GM19238 (cell line): ENCODE data around the gene TCF7L1.

Source experiments
- DNase-seq: peaks from one replicate; pipeline ENCODE4 v3.0.0; 2011; ENCODE audit warnings: low spot score; ENCODE audit not compliant: insufficient read length

Gene TCF7L1

DNA sequence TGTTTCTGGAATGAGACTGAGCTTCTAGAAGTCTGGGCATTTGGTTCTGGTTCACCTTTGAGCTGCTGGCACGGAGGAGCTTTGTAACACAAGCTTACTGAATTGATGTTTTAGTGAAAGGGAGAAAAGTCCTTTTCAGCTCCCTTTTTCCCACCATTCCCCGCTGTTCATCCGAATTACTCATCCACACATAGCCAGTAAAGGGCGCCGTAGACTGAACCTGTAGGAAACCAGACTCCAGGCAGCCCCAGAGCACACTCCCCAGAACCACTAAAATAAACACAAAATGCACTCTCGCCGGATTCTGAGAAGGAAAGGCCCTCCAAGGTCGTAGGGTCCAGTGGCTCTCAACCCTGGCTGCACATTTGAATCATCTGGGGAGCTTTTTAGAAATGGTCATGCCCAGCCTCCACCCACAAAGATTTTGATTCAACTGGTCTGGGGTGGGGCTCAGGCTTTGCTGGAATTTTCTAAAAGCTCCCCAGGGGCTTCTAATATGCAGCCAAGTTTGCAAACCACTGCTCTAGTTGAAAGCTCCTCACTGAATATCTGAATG, 29.6 kb downstream of the TCF7L1 start:
- DNase-seq: no peak

DNA sequence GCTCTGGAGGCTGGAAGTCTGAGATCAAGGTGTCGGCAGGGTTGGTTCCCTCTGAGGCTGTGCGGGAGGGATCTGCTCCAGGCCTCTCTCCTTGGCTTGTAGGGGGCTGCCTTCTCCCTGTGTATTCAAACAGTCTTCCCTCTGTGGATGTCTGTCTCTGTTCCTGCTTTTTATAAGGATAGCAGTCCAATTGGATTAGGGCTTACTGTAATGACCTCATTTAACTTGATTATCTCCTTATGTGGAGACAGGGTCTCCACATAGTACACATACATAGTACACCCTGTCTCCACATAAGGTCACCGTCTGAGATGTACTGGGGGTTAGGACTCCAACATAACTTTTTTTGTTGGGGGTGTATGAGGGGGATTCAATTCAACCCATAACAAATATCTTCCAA, 30.5 kb downstream of the TCF7L1 start:
- no peak for DNase-seq

DNA sequence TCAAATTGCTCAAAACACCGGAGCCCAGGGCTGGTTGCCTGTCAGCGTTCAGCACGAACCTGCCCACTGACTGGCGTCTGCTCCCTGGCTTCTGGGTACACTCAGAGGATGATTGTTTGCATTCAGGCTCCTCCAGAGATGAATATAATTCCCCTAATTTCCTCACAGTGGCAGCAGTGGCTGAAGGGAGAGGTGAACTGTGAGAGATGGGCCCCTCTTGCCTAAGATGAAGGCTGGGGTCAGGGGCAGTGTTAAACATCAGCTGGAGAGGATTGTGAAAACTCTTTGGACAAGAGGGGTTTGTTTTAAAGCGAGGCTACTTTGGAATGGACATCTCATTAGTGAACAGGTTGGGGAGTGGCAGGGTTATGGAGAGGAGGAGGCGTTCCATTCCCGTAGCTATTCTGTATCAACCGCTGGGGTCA, 31.0 kb downstream of the TCF7L1 start:
- no peak for DNase-seq

DNA sequence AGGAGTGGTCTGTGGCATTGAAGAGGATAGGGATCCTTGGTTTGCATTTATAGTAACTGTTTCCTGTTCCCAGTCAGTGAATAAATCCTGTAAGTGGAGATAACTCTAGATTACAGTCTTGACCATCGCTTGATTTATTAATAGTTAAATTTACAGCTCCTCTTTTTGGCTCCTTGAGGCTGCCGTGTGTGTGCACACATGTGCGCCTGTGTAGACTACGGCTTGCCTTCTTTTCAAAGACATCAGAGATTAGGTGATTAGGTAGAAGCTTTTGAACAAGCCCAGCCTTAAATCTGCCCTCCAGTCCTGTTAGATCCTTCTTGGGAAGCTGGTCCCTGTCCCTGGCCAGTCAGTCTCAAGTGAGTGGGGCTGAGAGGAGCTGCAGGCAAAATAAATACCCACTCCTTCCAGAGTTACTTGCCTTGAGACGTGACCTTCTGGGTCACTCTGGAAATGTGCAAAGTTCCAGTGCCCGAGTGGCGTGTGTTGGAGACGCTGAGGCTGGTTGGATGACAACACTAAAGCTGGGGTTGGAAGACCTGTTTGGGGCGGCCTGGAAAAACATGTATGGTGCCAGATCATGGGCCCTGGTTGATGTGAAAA, 32.0 kb downstream of the TCF7L1 start:
- DNase-seq: no peak

DNA sequence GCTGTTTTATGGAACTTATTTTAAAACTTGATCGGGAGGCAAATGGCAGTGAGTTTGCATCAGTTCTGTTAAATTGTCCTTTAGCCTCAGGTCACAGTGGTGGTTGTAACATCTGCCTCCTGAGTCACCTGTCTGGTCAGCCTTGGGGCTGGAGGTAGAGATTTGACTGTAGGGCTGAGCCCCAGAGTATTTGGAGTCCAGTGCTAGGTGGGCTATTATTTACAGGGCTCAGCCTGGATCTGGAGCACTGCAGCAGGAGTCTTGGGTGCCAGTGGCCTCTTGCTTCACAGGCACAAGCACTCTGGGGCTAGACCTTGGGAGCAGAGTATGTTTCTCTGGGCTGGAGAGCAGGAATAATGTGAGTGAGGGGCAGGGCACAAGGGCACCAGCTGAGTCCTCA, 32.8 kb downstream of the TCF7L1 start:
- no peak for DNase-seq

DNA sequence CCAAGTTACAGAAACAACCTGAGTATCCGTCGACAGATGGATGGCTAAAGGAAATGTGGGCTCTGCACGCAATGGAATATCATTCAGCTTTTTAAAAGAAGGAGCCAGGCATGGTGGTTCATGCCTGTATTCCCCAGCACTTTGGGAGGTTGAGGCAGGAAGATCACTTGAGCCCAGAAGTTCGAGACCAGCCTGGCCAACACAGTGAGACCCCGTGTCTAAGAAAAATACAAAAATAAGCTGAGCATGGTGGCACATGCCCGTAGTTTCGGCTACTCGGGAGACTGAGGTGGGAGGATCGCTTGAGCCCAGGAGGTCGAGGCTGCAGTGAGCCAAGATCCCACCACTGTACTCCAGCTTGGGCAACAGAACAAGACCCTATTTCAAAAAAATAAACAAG, 34.3 kb downstream of the TCF7L1 start:
- DNase-seq: no peak

DNA sequence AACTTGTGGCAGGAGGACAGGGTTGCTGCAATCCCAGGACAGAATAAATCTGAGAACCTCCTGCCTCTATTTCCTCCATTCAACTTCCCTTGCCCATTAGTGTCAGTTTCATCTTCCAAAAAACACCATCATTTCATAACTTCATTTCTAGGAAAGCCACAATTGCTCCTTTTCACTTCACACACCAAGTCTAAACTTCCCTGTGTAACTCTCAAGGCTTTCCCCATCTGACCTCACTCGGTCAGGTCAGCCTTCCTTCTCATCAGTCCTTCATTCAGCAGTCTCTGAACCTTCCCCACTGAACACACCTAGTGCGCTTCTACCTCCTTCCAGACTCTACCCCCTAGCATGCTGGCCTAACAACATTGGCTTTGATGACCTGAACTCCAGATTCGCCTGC, 35.8 kb downstream of the TCF7L1 start:
- DNase-seq: no peak

DNA sequence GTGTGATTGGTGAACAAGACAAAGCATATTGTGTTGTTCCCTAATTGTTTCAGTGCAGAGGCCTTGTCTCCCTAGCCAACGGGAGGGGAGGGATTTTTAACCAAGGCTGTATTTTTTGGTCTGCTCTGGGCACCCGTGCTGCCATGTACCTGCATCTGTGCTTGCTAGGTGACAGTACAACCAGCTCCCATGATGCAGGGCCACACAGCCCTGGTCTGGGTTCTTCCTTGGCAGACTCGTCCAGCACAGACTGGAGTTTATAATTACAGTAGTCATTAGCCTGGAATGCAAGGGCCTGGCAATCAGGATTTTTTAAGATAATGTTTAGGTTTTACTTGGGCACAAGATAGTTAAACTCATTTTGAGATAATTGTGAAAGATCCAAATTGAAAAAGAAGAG, 36.4 kb downstream of the TCF7L1 start:
- no peak for DNase-seq

DNA sequence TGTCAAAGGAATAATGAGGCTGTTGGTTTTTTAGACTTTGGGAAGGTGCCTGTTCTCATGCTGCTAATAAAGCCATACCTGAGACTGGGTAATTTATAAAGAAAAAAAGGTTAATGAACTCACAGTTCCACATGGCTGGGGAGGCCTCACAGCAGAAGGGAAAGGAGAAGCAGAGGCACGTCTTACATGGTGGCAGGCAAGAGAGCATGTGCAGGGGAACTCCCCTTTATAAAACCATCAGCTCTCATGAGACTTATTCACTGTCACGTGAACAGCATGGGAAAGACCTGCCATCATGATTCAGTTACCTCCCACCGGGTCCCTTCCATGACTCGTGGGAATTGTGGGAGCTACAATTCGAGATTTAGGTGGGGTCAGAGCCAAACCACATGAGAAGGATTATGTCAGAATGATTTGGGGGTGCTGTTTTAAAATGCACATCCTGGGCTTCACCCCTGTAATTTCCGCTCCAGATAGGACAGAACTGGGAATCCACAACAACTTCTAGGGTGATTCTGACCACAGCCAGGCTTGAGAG, 37.8 kb downstream of the TCF7L1 start:
- DNase-seq: no peak

DNA sequence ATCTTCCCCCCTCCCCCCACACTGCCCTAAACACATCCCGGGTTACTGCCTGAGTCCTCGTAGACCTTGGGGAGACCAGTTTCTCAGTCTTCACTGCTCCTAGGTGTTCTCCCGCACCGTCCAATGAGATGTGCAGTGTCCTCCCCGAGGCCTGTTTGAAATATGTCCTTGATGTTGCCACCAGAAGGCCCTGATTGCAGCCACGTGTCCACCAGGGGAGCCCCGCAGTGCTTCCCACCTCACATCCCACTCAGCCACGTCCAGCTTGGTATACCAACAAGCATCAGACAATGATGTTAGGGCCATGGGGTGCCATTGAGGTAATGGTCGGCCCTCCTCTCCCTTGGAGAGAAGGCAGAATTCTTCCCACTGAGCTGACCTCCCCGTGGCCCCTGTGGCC, 38.7 kb downstream of the TCF7L1 start:
- DNase-seq: no peak

DNA sequence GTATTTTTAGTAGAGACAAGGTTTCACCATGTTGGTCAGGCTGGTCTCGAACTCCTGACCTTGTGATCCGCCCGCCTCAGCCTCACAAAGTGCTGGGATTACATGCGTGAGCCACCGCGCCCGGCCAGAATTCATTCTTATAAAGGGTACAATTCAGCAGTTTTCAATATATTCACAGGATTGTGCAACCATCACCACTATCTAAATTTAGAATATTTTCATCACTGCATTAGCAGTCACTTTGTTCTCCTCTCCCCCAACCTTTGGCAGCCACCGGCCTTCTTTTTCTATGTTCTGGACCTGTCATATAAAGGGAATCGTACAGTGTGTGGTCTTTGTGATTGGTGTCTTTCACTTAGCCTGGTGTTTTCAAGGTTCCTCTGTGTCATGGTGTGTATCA, 40.7 kb downstream of the TCF7L1 start:
- DNase-seq: no peak

DNA sequence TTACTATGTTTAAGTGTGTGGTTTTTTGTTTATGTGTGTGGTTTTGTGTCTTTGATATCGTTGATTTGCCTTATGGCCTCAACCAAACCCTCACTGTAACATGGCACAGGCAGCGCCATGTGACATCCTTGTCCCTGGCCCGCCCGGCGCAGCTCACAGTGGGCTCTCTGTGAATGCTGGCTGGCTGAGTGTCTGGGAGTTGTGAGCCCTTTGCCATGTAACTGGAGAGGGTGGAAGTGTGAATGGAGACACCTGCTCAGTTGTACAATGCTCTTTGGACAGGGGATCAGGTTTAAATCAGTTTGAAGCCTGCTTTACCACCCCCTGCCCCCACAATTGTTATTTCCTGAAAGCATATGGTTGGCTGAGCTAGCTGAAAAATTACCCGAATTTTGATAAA, 41.8 kb downstream of the TCF7L1 start:
- no peak for DNase-seq

DNA sequence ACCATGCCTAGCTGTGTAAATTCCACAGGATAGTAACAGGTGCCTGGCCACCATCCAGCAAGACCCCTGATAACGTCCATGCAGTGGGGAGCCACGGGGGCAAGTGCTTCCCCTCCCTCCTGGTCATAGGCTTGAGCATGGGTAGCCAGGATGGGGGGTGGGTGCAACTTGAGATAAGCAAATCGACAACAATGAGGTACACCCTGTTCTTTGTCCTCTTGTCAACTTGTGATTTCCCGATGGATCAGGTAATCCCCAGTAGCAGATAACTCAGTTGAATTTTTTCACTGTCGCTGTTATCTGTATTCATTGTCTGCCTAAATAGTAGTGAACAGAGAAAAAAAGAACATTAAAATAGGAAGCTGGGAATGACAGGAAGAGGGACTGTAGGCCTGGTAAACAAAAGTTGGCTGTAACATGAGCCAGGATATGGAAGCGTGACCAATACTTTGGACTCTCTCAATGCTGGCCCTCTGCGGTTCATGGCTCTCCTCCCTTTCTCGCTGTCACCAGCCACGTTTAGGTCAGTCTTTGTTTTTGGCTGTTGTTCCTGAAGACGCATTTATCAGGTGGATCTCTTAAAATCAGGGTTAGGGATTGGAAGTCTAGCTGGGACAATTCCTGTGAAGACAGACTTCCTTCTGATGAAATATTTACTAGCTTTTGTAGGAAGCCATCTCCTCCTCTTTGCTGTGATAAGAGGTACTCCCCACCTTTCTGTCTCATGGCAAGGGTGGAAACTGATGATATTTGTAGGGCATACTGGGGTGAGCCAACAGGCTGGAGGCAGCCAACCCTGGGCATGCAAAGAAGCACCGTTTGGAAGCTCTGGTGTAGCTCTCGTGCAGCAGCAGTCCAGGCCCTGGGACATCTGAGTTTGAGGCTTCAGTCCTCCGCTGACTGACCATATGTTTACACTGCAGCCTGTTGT, 42.4 kb downstream of the TCF7L1 start:
- DNase-seq: no peak

DNA sequence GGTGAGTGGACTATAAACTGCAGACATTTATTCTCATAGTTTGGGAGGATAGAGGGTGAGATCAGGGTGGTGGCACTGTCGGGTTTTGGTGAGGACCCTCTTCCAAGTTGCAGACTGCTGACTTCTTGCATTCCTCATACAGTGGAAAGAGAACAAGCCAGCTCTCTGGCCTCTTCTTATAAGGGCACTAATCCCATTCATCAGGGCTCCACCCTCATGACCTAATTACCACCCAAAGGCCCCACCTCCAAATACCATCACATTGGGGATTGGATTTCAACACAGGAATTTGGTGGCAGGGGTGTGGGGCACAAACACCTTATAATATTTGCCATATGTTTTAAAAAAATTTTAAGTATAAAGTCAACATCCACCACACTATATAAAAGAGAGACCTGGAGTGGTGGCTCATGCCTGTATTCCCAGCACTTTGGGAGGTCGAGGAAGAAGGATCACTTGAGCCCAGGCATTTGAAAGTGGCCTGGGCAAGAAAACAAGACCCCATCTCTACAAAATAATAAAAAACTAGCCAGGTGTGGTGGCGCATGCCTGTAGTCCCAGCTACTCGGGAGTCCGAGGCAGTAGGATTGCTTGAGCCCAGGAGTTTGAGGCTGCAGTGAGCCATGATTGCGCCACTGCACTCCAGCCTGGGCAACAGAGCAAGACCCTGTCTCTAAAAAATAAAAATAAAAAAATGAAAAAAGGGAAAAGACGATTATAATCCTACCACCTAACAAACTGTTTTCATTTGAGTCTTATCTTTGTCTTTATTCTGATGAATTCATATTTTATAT, 44.0 kb downstream of the TCF7L1 start:
- no peak for DNase-seq

DNA sequence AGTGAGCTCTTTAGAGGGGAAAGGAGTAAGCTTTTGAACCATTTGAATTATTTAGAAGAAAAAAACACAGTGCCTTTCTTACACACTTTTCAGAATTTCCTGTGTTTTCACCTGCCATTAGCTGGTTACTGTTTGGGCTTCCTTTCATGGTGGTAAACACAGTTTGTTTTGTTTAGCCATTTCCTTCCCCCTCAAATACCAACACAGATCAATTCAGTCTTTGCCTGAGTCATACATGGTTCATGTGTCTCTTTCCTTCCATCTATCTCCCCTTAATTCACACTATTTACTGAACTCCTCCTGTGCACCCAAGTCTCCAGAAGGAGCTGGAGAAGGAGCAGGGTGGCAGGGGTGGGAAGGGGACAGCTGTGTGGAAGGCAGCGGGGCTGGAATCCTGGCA, 45.0 kb downstream of the TCF7L1 start:
- no peak for DNase-seq

DNA sequence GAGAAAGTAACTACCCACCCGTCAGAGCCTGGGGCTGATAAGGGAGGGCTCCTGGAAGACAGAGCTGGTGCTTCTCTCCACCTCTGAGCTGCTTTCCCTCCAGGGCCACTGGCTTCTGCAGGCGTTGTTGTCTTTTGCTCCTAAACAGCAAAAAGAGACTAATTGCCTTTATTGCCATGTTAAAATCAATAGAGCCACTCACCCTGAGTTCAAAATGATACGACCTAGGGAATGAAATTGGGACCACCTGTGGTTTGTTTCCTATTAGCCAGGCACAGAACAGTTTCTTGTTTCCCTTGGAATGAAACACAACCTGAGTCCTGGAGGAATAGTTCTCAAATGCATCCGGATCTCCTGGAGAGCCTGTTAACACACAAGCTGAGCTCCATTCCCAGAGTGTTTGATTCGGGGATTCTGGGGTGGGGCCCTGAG, 45.8 kb downstream of the TCF7L1 start:
- no peak for DNase-seq

DNA sequence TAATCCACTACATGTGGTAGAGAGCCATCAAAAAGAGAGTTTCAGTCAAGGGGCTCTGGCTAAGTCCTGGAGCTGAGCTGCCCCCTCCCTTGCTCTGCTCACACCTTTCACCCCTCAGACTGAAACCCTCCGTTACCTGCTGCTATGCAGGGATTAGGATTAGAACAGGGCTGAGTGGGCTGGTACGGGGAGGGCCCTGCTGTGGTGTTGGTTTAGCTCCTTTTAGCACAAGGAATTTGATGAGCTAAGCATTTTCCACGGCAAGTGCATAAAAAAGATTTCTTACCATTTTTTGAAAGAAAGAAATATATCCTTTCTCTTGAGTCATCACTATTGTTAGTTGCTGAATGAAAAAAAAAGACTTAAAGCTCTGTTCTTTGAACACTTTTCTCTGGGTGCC, 46.3 kb downstream of the TCF7L1 start:
- DNase-seq: no peak

DNA sequence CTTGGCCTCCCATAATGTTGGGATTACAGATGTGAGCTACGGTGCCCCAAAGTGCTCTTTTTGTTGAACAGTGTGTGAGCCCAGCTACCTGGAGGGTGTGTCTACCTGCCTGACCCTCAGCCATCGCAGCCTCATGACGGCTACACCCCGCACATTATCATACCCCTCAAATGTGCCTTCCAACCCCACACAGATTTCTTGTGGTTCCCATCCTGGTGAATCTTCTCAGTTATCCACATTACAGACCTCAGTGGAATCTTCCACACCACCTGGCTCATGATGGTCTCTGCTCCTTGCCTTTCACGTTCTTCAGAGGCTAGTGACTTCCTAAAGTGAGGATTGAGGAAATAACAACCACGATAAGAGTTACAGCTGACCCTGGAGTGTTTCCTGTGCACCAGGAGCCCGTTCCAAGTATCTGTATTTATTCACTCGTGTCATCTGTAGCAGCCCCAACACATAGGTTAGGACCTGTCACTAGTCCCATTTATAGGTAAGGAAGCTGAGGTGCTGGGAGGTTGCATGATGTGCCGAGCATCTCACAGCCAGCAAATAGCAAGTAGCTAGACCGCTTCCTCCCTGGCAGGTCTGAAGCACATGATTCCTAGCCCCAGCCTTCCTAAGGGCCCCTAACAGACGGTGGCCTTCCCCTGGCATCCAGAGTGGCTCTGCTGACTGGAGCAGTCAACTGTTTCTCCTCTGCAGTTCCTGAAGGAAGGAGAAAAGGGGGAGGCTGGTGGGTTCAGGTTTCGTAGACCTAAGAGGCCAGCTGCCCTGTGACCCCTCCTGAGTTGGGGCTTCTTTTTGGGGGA, 47.3 kb downstream of the TCF7L1 start:
- DNase-seq: no peak

DNA sequence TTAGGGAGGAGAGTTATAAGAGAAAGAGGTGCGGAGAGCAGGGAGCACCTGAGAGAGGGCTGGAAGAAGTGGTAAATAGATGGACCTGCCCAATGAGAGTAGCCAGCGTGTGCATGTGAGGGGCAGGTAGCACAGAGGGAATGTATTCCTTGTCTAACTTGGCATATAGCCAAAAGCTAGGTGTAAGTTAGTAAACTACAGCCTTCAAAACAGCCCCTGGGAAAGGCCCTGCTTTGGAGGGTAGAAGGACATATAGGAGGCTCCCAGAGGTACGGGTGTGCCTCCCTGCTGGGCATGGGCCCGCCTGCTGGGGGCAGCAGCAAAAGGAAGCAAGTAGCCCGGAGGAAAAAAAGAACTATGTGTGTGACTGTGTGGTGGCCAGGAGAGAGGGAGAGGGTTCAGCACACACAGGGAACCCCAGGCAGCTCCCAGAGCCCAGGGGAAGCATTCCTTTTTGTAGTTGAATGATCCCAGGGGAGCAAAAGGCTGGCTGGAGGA, 48.0 kb downstream of the TCF7L1 start:
- DNase-seq: no peak

DNA sequence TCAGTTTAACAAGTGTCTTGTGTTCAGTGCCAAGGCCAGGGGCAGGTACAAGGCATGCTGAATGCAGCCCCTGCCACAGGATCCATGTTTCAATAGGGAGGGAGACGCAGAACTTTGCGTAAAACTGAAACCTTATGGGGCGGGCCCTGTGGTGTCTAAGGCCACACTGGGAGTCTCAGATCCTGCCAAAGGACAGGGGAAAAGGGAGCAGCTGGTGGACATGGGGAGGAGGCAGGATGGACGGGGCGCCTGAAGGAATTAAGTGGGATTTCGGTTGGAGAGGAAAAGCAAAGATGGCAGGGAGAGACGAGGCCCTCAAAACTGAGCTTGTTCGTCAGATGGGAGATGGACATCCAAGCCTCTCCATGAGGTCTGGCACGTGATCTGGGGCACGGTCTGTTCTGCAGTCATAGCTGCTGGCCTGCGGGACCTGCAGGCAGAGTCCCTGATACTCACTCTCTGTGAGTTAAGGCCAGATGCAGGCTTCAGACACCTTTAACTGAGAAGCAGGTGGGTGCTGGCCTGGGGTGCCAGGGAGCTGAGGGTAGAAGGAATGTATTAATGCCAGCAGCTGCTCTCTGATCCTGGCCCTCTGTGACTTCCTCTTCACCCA, 48.8 kb downstream of the TCF7L1 start:
- DNase-seq: no peak
